DMS53 treated with DMSO at 0.1 percent for 48 hours (cell line): Measurements from ENCODE around the gene ZNF561.
"Not testable (repeated sequence)": the region's sequence is repeated elsewhere in the genome, so short reads cannot be mapped to it uniquely, and the experiment has no call there.

Experiments
- DNase-seq: peaks from one replicate; lab custom pipeline; 2025; ENCODE audit not compliant: unreplicated experiment; lab: John Stamatoyannopoulos, UW

The ZNF561 gene

GRCh38 chr19:9621156-9622037 lies at the start of gene ZNF561:
Gene ZNF561, minus strand, starts transcription at chr19:9621232. Its CDS starts 1,776 bp downstream, at chr19:9619456.
- peak; percentile 46 for DNase-seq

DNA sequence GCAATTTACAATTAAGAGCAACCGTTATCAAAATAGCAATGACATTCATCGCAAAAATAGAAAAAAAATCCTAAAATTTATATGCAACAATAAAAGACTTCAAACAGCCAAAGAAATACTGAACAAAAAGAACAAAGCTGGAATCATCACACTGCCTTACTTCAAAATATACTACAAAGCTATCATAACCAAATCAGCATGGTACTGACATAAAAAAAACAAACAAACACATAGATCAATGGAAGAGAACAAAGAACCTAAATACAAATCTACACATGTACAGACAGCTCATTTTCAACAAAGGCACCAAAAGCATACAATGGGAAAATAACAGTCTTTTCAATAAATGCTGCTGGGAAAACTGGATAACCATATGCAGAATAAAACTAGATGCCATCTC lies 47.5 kb upstream of the ZNF561 start:
- DNase-seq = no peak

GRCh38 chr19:9667898-9668297 lies 46.9 kb upstream of the ZNF561 start:
- no peak for DNase-seq

- DNase-seq = no peak
These were observed 37.7 kb upstream of the ZNF561 start for GRCh38 chr19:9658769-9659168.

DNA sequence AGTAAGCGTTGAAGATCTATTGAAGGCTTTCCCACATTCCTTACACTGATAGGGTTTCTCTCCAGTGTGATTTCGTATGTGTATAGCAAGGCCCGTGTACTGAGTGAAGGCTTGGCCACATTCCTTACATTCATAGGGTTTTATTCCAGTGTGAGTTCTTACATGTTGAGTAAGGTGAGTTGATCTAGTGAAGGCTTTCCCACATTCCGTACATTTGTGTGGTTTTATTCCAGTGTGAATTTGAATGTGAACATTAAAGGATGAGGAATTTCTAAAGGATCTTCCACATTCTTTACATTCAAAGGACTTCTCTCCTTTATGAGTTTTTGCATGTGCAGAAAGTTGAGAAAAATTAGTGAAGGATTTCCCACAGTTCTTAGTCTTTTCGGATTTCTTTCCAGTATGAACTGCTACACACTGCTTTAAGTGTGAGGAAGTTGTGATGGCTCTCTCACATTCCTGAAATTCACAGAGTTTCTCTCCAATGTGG lies 32.1 kb upstream of the ZNF561 start:
- DNase-seq = not testable (repeated sequence)

DNA sequence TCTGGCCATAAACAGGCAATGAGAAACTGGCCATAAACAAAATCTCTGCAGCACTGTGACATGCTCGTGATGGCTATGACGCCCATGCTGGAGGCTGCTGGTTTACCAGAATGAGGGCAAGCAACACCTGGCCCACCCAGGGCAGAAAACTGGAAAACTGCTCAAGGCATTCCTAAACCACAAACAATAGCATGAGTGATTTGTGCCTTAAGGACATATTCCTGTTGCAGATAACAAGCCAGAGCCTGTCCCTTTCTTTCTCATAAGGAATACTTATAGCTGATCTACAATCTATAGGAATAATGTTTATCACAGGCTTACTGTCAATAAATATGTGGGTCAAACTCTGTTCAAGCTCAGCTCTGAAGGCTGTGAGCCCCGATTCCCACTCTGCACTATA lies 30.4 kb upstream of the ZNF561 start:
- DNase-seq = not testable (repeated sequence)

GRCh38 chr19:9650345-9650744 lies 29.3 kb upstream of the ZNF561 start:
- DNase-seq = no peak

DNA sequence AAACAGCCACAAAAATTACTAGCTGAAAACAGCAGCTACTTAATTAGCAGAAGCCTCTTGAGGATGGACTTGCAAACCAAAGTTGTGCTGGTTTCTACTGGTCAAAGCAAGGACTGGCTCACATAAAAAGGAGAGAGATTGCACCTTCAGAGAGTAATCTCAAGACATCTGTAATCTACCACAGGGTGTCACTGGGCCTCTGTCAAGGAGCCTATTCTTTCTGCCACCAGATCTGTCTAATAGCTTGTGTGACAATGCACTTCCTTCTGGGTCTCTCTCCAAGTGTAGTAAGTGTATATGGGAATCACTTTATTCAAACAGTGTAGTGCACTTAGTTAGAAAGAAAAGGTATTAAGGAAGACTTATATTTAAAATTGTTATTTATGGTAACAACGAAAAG lies 24.4 kb upstream of the ZNF561 start:
- DNase-seq = no peak

DNA sequence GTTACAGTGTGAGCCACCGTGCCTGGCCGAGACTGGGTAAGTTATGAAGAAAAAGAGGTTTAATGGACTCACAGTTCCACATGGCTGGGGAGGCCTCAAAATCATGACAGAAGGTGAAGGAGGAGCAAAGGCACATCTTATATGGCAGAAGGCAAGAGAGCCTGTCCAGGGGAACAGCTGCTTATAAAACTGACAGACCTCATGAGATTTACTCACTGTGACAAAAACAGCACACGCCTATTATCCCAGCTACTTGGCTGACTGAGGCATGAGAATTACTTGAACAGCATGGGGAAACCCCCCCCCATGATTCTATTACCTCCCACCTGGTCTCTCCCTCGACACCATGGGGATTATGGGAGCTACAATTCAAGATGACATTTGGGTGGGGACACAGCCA lies 23.4 kb upstream of the ZNF561 start:
- DNase-seq = no peak

- DNase-seq = no peak
These were observed 20.8 kb upstream of the ZNF561 start for GRCh38 chr19:9641810-9642209.

GRCh38 chr19:9640956-9641355 lies 19.9 kb upstream of the ZNF561 start:
- no peak for DNase-seq

DNA sequence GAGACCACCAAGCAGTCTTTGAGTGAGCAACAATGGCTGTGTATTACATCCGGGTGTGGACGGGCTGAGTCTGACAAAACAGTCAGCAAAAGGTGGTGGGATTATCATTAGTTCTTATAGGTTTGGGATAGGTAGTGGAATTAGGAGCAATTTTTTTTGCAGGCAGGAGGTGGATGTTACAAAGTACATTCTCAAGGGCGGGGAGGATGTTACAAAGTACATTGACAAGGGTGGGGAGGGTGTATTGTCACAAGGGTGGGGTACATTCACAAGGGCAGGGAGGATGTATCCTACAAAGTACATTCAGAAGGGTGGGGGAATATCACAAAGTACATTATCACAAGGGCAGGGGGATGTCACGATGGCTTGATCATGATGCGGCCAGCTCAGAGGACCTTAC lies 15.0 kb upstream of the ZNF561 start:
- DNase-seq = no peak

DNA sequence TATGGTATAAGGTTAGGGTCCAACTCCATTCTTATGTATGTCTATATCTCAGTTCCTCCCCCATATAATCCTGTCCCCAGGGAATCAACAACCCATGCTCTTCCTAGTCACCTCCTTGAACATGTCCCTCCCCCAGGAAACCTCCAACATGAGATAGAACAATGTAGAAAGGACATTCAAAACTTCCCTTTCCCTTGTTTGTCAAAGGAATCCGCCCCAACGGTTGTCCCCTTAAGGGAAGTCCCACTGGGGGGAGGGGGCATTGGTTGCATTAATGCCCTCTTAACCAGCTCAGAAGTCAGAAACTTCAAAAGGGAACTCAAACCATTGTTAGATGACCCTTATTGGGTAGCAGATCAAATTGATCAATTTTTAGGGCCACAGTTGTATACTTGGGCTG lies 6.8 kb upstream of the ZNF561 start:
- no peak for DNase-seq

DNA sequence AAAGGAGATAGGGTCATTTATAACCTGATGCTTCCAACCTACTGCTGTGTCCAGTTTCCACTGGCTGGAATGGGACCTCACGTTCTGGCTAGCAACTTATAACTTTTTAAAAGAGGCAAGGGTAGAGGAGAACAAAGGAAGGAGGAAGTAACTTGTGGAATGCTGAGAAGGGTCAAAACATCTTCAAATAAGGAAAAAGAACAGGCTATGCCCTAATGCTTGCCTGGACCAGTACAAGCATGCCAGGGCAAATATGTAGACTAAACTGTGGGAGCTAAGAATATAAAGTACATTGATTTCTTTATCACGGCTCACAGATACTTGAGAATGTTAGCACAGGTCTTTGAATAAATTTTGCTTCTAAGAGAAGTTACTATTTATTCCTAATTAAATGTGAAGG lies 1.5 kb upstream of the ZNF561 start:
- no peak for DNase-seq

DNA sequence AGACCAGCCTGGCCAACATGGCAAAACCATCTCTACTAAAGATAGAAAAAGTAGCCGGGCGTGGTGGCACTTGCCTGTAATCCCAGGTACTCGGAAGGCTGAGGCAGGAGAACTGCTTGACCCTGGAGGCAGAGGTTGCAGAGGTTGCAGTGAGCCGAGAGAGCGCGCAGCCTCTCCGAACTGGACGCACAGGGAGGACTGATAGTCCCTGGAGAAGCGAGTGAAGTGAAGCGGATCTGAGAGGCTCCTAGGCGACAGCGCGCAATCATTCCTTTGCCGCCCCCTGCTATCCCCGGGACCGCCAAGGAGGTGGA lies 233 bp downstream of the ZNF561 start:
- no peak for DNase-seq

GRCh38 chr19:9615844-9616243 lies 5.2 kb downstream of the ZNF561 start:
- no peak for DNase-seq

DNA sequence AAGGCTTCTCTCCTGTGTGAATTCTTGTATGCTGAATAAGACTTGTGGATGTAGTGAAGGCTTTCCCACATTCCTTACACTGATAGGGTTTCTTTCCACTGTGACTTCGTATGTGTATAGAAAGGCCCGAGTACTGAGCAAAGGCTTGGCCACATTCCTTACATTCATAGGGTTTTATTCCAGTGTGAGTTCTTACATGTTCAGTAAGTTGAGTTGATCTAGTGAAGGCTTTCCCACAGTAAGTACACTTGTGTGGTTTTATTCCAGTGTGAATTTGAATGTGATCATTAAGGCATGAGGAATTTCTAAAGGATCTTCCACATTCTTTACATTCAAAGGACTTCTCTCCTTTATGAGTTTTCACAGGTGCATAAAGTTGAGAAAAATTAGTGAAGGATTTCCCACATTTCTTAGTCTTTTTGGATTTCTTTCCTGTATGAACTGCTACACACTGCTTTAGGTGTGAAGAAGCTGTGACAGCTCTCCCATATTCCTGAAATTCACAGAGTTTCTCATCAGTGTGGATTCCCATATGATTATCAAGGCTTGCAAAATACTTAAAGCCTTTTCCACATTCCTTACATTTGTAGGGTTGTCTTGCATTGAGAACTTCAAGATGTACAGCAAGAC lies 10.4 kb downstream of the ZNF561 start:
- no peak for DNase-seq

- DNase-seq = no peak
These were observed 12.1 kb downstream of the ZNF561 start for GRCh38 chr19:9608912-9609311.

GRCh38 chr19:9597027-9597426 lies 24.0 kb downstream of the ZNF561 start:
- no peak for DNase-seq

- peak; percentile 60 for DNase-seq
These were observed 34.3 kb downstream of the ZNF561 start for GRCh38 chr19:9586764-9587163.

- peak; percentile 23 for DNase-seq
These were observed 36.8 kb downstream of the ZNF561 start, which contains the start of gene ZNF121 for GRCh38 chr19:9584073-9584833. Gene ZNF121, minus strand, starts transcription at chr19:9584504. Its CDS starts 16,407 bp downstream, at chr19:9568097.
